ENCODE data around the gene GHSR.
"Not testable (repeated sequence)": the region's sequence is repeated elsewhere in the genome, so short reads cannot be mapped to it uniquely, and the experiment has no call there.

Gene GHSR

GRCh38 chr3:172447611-172448579, at the start of gene GHSR:
Gene GHSR (minus strand): TSS chr3:172448456. CDS start chr3:172448413, 43 bp downstream.
- DNase-seq = no peak

DNA sequence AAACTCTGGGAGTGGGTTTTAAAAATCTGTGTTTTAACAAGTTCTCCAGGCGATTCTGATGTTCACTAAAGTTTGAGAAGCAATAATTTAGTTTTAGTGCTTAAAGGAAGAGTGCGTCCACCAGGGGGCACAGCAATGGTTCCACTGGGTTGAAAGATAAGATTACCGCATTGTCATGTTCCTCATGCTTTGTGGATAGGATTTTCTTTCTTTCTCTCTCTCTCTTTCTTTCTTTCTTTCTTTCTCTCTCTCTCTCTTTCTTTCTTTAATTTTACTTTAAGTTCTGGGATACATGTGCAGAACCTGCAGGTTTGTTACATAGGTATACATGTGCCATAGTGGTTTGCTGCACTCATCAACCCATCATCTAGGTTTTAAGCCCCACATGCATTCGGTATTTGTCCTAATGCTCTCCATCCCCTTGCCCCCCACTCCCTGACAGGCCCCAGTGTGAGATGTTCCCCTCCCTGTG, 42.0 kb upstream of the GHSR start:
- not testable (repeated sequence) for DNase-seq

DNA sequence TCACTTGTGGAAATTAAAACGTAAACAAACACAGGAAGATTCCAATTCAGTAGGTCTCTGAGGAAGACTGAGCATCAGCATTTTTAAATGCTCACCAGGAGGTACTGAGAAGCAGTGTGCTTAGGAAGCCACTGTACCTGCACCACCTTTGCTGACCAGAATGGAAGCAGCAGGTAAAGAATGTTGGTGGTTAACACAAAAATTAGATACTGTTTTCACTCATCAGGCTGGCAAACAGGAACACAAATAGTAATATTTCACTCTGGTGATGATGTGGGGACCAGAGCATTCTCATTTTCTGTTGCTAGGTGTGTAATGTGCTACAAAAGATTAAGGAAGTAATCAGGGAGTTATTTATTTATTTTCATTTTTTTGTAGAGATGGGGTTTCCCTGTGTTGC, 29.9 kb upstream of the GHSR start:
- no peak for DNase-seq

GRCh38 chr3:172476347-172476746, 28.1 kb upstream of the GHSR start:
- no peak for DNase-seq

GRCh38 chr3:172475703-172476102, 27.4 kb upstream of the GHSR start:
- no peak for DNase-seq

DNA sequence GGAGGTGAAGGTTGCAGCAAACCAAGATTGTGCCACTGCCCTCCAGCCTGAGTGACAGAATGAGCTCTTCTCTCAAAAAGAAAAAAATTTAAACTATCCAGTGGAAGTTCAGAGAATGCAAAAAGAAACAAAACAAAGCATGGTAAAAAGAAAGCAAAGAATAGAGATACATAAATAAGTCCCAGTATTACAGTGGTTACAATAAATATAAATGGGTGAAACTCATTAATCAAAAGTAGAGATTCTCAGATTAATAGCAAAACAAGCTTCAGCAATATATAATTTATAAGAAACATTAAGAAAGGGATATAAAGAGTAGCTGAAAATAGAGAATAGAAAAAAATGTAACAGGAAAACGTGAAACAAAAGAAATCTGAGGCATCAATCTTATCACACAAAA, 23.6 kb upstream of the GHSR start:
- DNase-seq = no peak

DNA sequence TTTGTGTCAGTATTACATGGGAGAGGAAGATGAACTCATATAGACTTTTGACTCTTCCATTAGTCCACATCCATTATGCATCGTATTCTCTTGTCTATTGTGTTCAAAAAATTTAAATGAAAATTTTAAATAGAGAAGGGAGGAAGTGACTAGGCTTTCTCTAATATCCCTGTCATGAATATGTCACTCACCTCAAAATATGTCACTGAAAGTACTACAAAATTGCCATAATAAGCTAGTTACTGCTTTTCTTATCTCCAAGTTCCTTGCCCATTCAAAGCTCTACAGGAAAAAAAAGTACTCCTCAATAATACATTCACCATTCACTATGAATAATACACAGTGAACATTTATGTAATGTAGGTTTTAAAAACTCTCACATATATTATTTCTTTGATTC, 22.3 kb upstream of the GHSR start:
- DNase-seq = no peak

GRCh38 chr3:172467170-172467824, 19.0 kb upstream of the GHSR start:
- DNase-seq = no peak

DNA sequence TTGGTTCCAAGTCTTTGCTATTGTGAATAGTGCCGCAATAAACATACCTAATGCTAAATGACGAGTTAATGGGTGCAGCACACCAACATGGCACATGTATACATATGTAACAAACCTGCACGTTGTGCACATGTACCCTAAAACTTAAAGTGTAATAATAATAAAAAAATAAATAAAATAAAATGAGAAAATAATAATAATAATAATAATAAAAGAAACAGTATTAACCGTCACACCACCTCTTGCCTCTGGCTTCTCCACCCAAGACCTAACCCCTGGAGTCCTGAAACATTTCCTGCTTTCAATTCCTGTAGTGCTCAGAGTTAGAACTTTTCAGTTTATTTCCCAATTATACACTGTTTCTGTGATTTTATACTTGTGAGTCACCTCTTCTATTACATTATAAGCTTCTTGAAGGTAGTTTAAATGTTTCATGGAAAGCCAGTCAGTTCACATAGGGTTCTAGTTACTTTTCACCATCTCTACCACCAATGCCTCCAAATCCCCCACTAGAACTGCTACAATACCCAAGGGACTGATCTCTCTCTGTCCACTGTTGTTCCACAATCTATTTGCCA, 18.4 kb upstream of the GHSR start:
- DNase-seq = no peak

- DNase-seq = no peak
Observed at GRCh38 chr3:172465281-172465680, 17.0 kb upstream of the GHSR start.

- no peak for DNase-seq
Observed at GRCh38 chr3:172464306-172464705, 16.1 kb upstream of the GHSR start.

DNA sequence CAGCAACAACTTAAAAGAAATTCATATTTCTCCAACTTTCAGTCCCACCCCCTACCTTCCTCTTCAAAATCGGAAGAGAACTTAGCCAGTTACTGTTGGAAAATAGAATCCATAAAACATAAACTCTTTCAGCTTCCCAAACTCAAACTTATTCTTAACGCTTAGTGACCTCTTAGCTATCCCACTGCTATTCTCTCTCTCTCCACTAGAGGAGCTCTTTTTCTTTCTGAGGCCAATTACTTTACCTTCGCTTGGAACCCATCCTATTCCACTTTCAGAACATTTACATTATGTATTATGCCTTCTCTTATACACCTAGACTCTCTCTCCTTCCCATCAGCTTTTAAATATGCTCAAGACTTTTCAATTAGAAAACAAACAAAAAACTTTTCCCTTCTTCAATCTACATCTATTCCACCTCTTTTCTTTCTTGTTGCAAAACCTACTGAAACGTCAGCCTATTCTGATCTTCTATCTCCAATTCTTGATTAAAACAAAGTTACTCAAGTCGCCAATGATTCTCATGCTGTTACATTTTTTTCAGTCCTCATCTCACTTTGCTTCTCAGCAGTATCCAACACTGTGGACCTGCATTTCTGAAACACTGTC, 13.4 kb upstream of the GHSR start:
- DNase-seq = no peak

GRCh38 chr3:172456404-172456803, 8.1 kb upstream of the GHSR start:
- no peak for DNase-seq

- DNase-seq = no peak
Observed at GRCh38 chr3:172454180-172454579, 5.9 kb upstream of the GHSR start.

- no peak for DNase-seq
Observed at GRCh38 chr3:172449466-172450149, 1.4 kb upstream of the GHSR start.

GRCh38 chr3:172448661-172449465, 607 bp upstream of the GHSR start:
- DNase-seq = no peak

DNA sequence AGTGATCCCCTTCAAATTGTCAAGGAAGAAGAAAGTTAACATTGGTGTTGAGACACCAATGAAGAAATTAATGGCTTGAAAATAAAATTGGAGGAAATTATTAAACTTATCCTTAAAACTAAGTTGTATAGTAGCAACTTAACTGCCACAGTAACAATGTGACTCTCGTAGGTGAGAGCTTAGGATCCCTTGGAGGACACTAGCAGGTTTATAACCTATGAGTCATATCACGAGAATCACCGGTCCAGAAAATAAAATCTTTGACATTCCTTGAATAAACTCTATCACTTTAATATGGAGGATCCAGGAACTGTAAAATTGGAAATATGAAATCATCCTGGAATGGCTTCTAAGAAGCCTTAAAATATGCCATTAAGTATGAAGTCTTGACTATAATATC, 2.1 kb downstream of the GHSR start:
- no peak for DNase-seq

GRCh38 chr3:172444821-172445220, 3.4 kb downstream of the GHSR start:
- no peak for DNase-seq

- DNase-seq = no peak
Observed at GRCh38 chr3:172442606-172443005, 5.7 kb downstream of the GHSR start.

- DNase-seq = no peak
Observed at GRCh38 chr3:172441581-172441980, 6.7 kb downstream of the GHSR start.

- no peak for DNase-seq
Observed at GRCh38 chr3:172438186-172438585, 10.1 kb downstream of the GHSR start.

- no peak for DNase-seq
Observed at GRCh38 chr3:172437713-172438112, 10.5 kb downstream of the GHSR start.

All from NCI-H1417 treated with DMSO at 0.1 percent for 48 hours (cell line).